HepG2 (cell line): ENCODE data around the gene PARP3. TPM values are rescaled to one million over a fixed set of nuclear protein-coding genes. Genes with fewer than 3 reads are reported as not detected.
A peak's percentile ranks its signal among the peaks of the same experiment; 100 is the strongest.

ENCODE experiments used
- ATRX ChIP-seq: sonication (generic); formaldehyde crosslinking; IDR thresholded peaks from 2 replicates; pipeline ENCODE4 v1.4.0; 2020; ENCODE audit warnings: missing genetic modification reagents, borderline replicate concordance
- BHLHE40 ChIP-seq: IDR thresholded peaks from 2 replicates; pipeline ENCODE4 v1.6.1; 2011; ENCODE audit warnings: low read length, improper control_type of control experiment
- DMAP1 ChIP-seq: IDR thresholded peaks from 2 replicates; pipeline ENCODE4 v1.6.1; 2016
- EEA1 ChIP-seq: sonication (generic); formaldehyde crosslinking; IDR thresholded peaks from 2 replicates; pipeline ENCODE4 v1.5.1; 2020; ENCODE audit warnings: mild to moderate bottlenecking, missing genetic modification reagents, borderline replicate concordance
- ERF ChIP-seq: IDR thresholded peaks from 2 replicates; pipeline ENCODE4 v1.6.1; 2018; ENCODE audit warnings: missing biosample characterization, missing genetic modification reagents
- FOXC1 ChIP-seq: sonication (generic); formaldehyde crosslinking; IDR thresholded peaks from 2 replicates; pipeline ENCODE4 v1.8.0; 2022; ENCODE audit warnings: mild to moderate bottlenecking, missing genetic modification reagents, borderline replicate concordance
- ISX ChIP-seq: sonication (generic); formaldehyde crosslinking; conservative IDR thresholded peaks from 2 replicates; pipeline ENCODE4 v1.5.0; 2020; ENCODE audit warnings: missing genetic modification reagents
- KMT2B ChIP-seq: IDR thresholded peaks from 2 replicates; pipeline ENCODE4 v1.6.1; 2016; ENCODE audit warnings: missing genetic modification reagents, missing compliant biosample characterization
- NFYC ChIP-seq: IDR thresholded peaks from 2 replicates; pipeline ENCODE4 v1.6.1; 2016; ENCODE audit warnings: missing genetic modification reagents, missing compliant biosample characterization
- YEATS4 ChIP-seq: sonication (generic); formaldehyde crosslinking; IDR thresholded peaks from 2 replicates; pipeline ENCODE4 v1.4.0; 2020; ENCODE audit warnings: missing genetic modification reagents, borderline replicate concordance
- ZBTB8A ChIP-seq: sonication (generic); formaldehyde crosslinking; IDR thresholded peaks from 2 replicates; pipeline ENCODE4 v1.4.0; 2020; ENCODE audit warnings: mild to moderate bottlenecking, low read depth, missing genetic modification reagents, borderline replicate concordance
- ZMYM4 ChIP-seq: sonication (generic); formaldehyde crosslinking; IDR thresholded peaks from 2 replicates; pipeline ENCODE4 v1.8.1; 2023; ENCODE audit warnings: mild to moderate bottlenecking, missing genetic modification reagents
- ZNF101 ChIP-seq: sonication (generic); formaldehyde crosslinking; IDR thresholded peaks from 2 replicates; pipeline ENCODE4 v1.4.0; 2020; ENCODE audit warnings: mild to moderate bottlenecking, low read depth, missing genetic modification reagents, borderline replicate concordance
- ZNF124 ChIP-seq: sonication (generic); formaldehyde crosslinking; IDR thresholded peaks from 2 replicates; pipeline ENCODE4 v1.4.0; 2020; ENCODE audit warnings: missing genetic modification reagents
- ZNF260 ChIP-seq: sonication (generic); formaldehyde crosslinking; IDR thresholded peaks from 2 replicates; pipeline ENCODE4 v1.4.0; 2020; ENCODE audit warnings: missing genetic modification reagents, low read depth, mild to moderate bottlenecking, borderline replicate concordance
- ZNF274 ChIP-seq: sonication (generic); formaldehyde crosslinking; IDR thresholded peaks from 2 replicates; pipeline ENCODE4 v1.5.1; 2020; ENCODE audit warnings: mild to moderate bottlenecking, missing genetic modification reagents
- ZNF329 ChIP-seq: sonication (generic); formaldehyde crosslinking; IDR thresholded peaks from 2 replicates; pipeline ENCODE4 v1.9.0; 2021; ENCODE audit warnings: low read depth, mild to moderate bottlenecking, missing genetic modification reagents
- ZNF33B ChIP-seq: sonication (generic); formaldehyde crosslinking; IDR thresholded peaks from 2 replicates; pipeline ENCODE4 v1.5.1; 2020; ENCODE audit warnings: mild to moderate bottlenecking, missing genetic modification reagents
- ZNF549 ChIP-seq: sonication (generic); formaldehyde crosslinking; IDR thresholded peaks from 2 replicates; pipeline ENCODE4 v1.5.0; 2020; ENCODE audit warnings: missing genetic modification reagents
- ZSCAN25 ChIP-seq: sonication (generic); formaldehyde crosslinking; IDR thresholded peaks from 2 replicates; pipeline ENCODE4 v1.8.0; 2022; ENCODE audit warnings: mild to moderate bottlenecking, missing genetic modification reagents
- polyA plus RNA-seq, 8 experiments: library from polyadenylated mRNA; depleted of rRNA in 3 of 8; stranded (reverse) in 7 of 8; unstranded in 1 of 8; fragments of >200 nt; fragmentation: Illumina TruSeq in 4 of 8; extraction: Trizol in 4 of 8; gene quantifications; 2 replicates each; pipeline versions ENCODE4 v1.2.1 to v1.2.3, GENCODE V29; 2011 to 2016; ENCODE audit warnings: low read depth in 4 of 8, missing spikeins in 1 of 8, mixed read lengths in 1 of 8; ENCODE audit not compliant: insufficient read depth in 1 of 8
- total RNA-seq, 5 experiments: library from RNA; depleted of rRNA; stranded (reverse); fragments of >200 nt; fragmentation: Illumina TruSeq; extraction: Trizol; gene quantifications; 2 replicates each; pipeline ENCODE4 v1.2.3, GENCODE V29; 2016; ENCODE audit warnings: low read depth in 1 of 5
- TF ChIP-seq, protein P1 (sequence below): sonication (generic); formaldehyde crosslinking; IDR thresholded peaks from 2 replicates; pipeline ENCODE4 v1.5.1; 2020; ENCODE audit warnings: mild to moderate bottlenecking, missing genetic modification reagents, moderate library complexity
- TF ChIP-seq, protein P2 (sequence below): sonication (generic); formaldehyde crosslinking; IDR thresholded peaks from 2 replicates; pipeline ENCODE4 v1.9.0; 2021; ENCODE audit warnings: missing genetic modification reagents, borderline replicate concordance
- TF ChIP-seq, protein P3 (sequence below): sonication (generic); formaldehyde crosslinking; IDR thresholded peaks from 2 replicates; pipeline ENCODE4 v1.4.0; 2020; ENCODE audit warnings: missing genetic modification reagents
- TF ChIP-seq, protein P4 (sequence below): sonication (generic); formaldehyde crosslinking; IDR thresholded peaks from 2 replicates; pipeline ENCODE4 v1.4.0; 2020; ENCODE audit warnings: mild to moderate bottlenecking, missing genetic modification reagents
- TF ChIP-seq, protein P5 (sequence below): sonication (generic); formaldehyde crosslinking; IDR thresholded peaks from 2 replicates; pipeline ENCODE4 v1.5.0; 2020; ENCODE audit warnings: missing genetic modification reagents, mild to moderate bottlenecking, borderline replicate concordance

Gene PARP3
- total and polyA plus RNA-seq, 2 of the 13 experiments (the other 11 are each of a cell fraction or from before 2014, with no cell fraction given) = 11.2 to 21.5 TPM

DNA sequence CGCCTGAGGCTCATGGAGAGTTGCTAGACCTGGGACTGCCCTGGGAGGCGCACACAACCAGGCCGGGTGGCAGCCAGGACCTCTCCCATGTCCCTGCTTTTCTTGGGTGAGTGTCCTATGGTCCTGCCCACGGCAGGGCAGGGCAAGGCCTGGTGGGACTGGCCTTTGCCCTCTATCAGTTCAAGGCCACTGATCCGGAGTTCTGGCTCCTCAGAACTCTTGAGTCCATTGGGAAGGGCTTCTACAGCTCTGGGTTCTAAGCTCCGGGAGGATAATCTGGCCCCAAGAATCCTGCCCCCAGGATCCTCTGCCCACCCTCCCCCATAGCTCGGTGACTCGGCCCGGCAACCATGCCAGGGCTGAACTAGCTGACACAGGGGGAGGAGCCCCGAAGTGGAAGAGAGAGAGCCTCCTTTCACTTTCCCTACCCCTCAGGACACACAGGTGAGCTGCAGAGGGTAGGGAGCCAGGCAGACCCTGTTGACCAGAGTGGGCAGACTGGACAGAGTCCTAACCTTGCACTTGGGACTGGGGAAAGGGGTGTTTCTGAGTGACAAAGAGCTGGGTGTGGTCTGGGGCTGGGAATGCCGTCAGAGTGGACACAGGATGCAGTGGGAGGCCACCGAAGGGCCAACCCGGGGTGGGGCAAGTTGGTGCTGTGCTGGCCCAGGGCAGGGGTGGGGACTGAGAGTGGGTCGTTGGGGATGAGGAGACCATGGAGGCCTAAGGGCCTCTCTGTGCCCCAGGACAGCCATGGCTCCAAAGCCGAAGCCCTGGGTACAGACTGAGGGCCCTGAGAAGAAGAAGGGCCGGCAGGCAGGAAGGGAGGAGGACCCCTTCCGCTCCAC lies 664 bp downstream of the PARP3 start (continued):
- TF ChIP-seq YEATS4 (CRISPR knock-in tag) (0 out of 2 replicates have a peak, but pooled peaks have one; percentile 5), DMAP1 (CRISPR knock-in tag) (no peak; the same call in 1 of the 2 replicates), ERF (CRISPR knock-in tag) (no peak), FOXC1 (CRISPR knock-in tag) (no peak; the same call in 1 of the 2 replicates), ZNF274 (CRISPR knock-in tag) (no peak), ZNF124 (CRISPR knock-in tag) (0 out of 2 replicates have a peak, but pooled peaks have one; percentile 27), ZMYM4 (CRISPR knock-in tag) (no peak), ZBTB8A (CRISPR knock-in tag) (no peak), ISX (CRISPR knock-in tag) (no peak), KMT2B (CRISPR knock-in tag) (no peak), ZNF33B (CRISPR knock-in tag) (no peak), ZNF260 (CRISPR knock-in tag) (no peak), ATRX (CRISPR knock-in tag) (no peak), ZNF549 (no peak), ZSCAN25 (CRISPR knock-in tag) (no peak; the same call in 1 of the 2 replicates), NFYC (CRISPR knock-in tag) (no peak), ZNF329 (CRISPR knock-in tag) (no peak), EEA1 (no peak), ZNF101 (CRISPR knock-in tag) (no peak), BHLHE40 (no peak)
- TF ChIP-seq, protein P1, sequence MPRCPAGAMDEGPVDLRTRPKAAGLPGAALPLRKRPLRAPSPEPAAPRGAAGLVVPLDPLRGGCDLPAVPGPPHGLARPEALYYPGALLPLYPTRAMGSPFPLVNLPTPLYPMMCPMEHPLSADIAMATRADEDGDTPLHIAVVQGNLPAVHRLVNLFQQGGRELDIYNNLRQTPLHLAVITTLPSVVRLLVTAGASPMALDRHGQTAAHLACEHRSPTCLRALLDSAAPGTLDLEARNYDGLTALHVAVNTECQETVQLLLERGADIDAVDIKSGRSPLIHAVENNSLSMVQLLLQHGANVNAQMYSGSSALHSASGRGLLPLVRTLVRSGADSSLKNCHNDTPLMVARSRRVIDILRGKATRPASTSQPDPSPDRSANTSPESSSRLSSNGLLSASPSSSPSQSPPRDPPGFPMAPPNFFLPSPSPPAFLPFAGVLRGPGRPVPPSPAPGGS = no peak
- TF ChIP-seq, protein P2, sequence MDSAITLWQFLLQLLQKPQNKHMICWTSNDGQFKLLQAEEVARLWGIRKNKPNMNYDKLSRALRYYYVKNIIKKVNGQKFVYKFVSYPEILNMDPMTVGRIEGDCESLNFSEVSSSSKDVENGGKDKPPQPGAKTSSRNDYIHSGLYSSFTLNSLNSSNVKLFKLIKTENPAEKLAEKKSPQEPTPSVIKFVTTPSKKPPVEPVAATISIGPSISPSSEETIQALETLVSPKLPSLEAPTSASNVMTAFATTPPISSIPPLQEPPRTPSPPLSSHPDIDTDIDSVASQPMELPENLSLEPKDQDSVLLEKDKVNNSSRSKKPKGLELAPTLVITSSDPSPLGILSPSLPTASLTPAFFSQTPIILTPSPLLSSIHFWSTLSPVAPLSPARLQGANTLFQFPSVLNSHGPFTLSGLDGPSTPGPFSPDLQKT (CRISPR knock-in tag) = no peak
- TF ChIP-seq, protein P3, sequence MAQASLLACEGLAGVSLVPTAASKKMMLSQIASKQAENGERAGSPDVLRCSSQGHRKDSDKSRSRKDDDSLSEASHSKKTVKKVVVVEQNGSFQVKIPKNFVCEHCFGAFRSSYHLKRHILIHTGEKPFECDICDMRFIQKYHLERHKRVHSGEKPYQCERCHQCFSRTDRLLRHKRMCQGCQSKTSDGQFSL (CRISPR knock-in tag) = no peak
- TF ChIP-seq, protein P4, sequence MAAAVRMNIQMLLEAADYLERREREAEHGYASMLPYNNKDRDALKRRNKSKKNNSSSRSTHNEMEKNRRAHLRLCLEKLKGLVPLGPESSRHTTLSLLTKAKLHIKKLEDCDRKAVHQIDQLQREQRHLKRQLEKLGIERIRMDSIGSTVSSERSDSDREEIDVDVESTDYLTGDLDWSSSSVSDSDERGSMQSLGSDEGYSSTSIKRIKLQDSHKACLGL (CRISPR knock-in tag) = no peak
- TF ChIP-seq, protein P5, sequence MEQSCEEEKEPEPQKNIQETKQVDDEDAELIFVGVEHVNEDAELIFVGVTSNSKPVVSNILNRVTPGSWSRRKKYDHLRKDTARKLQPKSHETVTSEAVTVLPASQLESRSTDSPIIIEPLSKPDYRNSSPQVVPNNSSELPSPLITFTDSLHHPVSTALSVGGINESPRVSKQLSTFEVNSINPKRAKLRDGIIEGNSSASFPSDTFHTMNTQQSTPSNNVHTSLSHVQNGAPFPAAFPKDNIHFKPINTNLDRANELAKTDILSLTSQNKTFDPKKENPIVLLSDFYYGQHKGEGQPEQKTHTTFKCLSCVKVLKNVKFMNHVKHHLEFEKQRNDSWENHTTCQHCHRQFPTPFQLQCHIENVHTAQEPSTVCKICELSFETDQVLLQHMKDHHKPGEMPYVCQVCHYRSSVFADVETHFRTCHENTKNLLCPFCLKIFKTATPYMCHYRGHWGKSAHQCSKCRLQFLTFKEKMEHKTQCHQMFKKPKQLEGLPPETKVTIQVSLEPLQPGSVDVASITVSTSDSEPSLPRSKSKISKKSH (CRISPR knock-in tag) = 0 out of 2 replicates have a peak, but pooled peaks have one; percentile 18
